ENCODE measurements around the gene NIPAL1.

The NIPAL1 gene

DNA sequence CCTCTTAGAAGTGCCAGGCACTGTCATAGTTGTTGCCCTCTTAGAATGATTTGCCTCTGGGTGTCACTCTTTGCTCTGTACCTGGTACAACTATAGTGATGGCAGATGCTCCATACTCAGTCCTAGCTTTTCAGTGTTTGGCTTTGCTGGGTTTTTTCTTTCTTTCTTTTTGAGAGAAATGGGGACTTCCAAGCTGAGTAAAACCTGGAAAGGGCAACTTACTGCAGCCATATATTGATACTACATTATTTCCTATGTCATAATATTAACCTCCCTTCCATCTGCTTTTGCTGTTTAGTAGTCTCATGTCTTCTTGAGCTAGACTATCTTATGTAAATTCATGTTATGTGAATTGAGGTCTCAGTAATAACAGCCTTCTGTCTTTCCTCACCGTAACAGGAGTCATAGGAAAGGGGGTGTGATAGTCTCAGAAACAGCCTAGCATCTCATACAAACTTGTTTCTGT, 49.0 kb downstream of the NIPAL1 start:
- no peak for DNase-seq (ENCODE audit: low read depth)

- no peak for DNase-seq (ENCODE audit: low read depth)
Measured at GRCh38 chr4:48067536-48067935, 51.0 kb downstream of the NIPAL1 start.

DNA sequence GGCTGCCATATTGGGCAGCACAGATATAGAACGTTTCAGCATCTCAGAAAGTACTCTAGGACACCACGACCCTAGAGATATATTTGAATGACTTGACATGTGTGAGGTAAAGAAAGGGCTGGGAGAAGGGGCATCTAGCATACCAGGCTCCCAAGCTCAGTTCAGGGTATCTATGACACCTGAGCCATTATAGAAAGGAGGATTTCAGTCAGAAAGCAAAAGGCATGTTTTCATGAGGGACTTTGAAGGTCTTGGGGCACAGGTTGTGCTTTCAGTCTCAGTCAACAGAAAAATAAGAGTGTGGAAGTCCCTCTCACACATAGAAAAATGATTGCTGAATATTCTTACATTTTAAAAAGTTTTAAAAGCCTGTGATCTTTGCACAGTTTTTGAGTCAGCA, 51.6 kb downstream of the NIPAL1 start:
- DNase-seq (ENCODE audit: low read depth), result no peak

DNA sequence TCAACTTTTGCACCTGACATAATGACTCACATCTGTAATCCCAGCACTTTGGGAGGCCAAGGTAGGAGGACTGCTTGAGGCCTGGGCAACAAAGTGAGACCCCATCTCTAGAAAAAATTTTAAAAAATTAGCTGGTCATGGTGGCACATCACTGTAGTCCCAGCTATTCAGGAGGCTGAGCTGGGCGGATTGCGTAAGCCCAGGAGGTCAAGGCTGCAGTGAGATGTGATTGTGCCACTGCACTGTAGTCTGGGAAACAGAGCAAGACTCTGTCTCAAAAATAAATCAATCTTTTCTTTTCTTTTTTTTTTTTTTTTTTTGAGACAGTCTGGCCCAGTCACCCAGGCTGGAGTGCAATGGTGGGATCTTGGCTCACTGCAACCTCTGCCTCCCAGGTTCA, 52.5 kb downstream of the NIPAL1 start:
- DNase-seq (ENCODE audit: low read depth), result no peak

DNA sequence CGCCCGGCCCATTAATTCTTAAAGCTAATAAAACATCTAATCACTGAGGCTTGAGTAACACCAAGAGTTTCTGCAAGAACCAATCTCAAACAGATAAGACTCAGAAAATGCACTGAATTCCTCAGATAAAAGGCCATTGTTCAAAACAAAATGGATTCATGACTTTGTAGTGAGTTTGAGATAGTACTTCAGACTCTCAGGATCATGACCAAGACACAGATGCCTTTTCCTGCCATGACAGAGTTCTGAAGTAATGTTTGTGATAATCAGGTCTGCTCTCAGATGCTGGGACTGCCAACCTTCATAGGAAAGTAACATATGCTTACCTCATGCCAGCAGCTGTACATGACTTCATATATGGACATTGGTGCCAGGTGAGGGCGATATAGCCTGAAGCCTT, 54.6 kb downstream of the NIPAL1 start:
- no peak for DNase-seq (ENCODE audit: low read depth)

DNA sequence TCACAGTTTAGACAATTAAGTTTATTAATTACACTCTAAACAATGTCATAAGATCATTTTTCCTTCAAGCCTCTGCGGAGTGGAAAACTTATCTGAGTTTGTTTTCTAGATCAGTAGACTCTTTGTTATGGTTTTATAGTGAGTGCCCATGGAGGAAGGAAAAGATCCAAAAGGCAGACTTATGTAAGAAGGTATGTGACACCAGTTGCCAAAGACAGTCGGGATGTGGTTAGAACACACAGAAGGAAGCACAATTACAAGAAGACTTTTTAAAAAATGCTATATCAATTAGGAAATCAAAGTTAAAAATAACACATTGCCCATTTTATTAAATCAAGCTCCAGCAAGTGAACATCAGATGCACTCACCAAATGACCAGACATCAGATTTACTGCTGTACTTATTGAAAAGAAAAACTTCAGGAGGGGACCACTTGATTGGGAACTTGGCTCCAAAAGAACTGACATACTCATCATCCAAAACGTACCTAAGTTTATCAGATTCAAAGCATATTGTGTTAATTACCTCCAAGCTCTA, 57.1 kb downstream of the NIPAL1 start:
- no peak for DNase-seq (ENCODE audit: low read depth)

- DNase-seq (ENCODE audit: low read depth), result no peak
Measured at GRCh38 chr4:48074657-48075056, 58.1 kb downstream of the NIPAL1 start.

- no peak for DNase-seq (ENCODE audit: low read depth)
Measured at GRCh38 chr4:48078425-48078824, 61.9 kb downstream of the NIPAL1 start.

DNA sequence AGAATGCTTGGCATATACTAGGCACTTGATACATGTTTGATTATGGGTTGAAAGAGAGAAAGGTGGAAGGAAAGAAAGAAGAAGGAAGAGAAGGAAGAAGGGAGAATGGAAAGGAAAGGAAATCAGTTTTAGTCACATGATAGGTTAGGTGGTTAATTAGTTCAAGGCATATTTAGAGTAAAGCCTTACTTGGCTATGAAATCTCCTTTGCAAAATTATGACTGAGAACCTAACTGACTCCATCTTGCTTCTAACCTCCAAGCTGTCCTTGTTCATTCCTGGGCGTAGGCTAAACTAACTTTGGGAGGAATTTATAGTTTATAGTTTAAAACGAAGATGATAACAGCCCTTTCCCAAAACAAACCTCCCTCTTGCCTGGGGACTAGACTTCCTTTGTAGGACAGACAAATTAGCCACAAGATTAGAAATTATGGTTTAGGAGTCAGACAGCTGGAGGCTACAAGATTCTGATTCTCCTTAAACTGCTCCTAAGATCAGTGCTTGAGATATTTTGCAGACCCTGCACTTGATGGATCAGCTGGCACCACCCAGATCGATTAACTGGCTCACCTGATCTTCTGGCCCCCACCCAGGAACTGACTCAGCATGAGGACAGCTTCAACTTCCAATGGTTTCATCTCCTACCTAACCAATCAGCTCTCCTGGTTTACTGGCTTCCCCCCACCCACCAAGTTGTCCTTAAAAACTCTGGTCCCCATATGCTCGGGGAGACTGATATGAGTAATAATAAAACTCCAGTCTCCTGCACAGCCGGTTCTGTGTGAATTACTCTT, 62.5 kb downstream of the NIPAL1 start:
- no peak for DNase-seq (ENCODE audit: low read depth)

DNA sequence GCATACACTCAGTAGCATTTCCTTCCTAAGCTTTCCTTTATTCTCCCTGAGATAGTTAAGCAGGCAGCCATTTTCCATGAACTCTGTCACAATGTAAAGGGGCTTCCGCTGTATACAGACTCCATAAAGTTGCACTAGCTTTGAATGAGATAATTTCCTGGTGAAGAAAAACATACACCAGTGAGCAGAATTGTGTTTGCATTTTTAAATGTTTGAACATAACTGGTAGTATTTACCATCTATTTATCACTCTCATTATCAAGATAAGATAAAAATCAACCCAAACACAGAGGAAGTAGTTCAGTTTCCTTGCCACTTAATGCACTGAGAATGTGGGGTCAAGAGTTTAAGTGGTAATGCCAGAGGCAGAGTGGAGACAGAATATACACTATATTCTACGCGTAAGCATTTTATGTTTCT, 63.4 kb downstream of the NIPAL1 start:
- DNase-seq (ENCODE audit: low read depth), result no peak

- no peak for DNase-seq (ENCODE audit: low read depth)
Measured at GRCh38 chr4:48081196-48081595, 64.6 kb downstream of the NIPAL1 start.

- DNase-seq (ENCODE audit: low read depth), result no peak
Measured at GRCh38 chr4:48082956-48083355, 66.4 kb downstream of the NIPAL1 start.

- no peak for DNase-seq (ENCODE audit: low read depth)
Measured at GRCh38 chr4:48085821-48086589, 69.4 kb downstream of the NIPAL1 start.

Measured in activated T-cell treated with anti-CD3 and anti-CD28 coated beads for 24 hours (primary cell).